ENCODE measurements around the gene ATG5.

DNA sequence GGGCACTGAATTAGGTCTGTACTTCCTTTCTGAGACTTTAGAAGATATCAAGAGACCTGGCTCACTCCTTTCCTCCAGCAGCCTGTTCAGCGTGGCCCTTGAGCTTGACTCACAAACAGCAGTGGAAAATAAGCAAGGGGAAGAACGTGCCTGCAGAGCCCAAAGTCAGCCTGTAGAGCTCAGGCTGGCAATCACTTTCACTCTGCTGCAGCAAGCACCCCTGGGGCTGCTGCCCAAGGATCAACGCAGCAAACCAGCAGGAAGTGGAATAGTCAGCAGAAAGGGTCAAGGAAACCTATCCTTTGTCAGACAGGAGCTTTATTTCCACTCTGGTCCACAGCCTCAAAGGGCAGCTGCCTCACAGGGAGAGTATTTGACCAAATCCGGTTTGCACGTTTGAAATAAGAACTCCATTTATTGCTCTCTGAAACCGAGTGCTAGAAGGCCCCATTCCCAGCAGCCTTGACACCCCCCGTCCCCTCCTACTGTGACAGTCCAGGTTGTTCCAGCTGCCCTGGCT lies 162.1 kb downstream of the ATG5 start:
- TF ChIP-seq, protein P1, sequence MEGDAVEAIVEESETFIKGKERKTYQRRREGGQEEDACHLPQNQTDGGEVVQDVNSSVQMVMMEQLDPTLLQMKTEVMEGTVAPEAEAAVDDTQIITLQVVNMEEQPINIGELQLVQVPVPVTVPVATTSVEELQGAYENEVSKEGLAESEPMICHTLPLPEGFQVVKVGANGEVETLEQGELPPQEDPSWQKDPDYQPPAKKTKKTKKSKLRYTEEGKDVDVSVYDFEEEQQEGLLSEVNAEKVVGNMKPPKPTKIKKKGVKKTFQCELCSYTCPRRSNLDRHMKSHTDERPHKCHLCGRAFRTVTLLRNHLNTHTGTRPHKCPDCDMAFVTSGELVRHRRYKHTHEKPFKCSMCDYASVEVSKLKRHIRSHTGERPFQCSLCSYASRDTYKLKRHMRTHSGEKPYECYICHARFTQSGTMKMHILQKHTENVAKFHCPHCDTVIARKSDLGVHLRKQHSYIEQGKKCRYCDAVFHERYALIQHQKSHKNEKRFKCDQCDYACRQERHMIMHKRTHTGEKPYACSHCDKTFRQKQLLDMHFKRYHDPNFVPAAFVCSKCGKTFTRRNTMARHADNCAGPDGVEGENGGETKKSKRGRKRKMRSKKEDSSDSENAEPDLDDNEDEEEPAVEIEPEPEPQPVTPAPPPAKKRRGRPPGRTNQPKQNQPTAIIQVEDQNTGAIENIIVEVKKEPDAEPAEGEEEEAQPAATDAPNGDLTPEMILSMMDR (IDR thresholded peaks at IDR 0.05) = no peak
- no peak for TF ChIP-seq EP300 (IDR thresholded peaks at IDR 0.05)
